HepG2 (cell line): Measurements from ENCODE around the gene BEND3. TPM values are rescaled to one million over a fixed set of nuclear protein-coding genes. Genes with fewer than 3 reads are reported as not detected.

ENCODE experiments used
- BCL3 ChIP-seq: sonication (generic); formaldehyde crosslinking; IDR thresholded peaks from 2 replicates; pipeline ENCODE4 v1.5.1; 2020; ENCODE audit warnings: mild to moderate bottlenecking, missing genetic modification reagents, moderate library complexity
- DRAP1 ChIP-seq: IDR thresholded peaks from 2 replicates; pipeline ENCODE4 v1.6.1; 2016; ENCODE audit warnings: missing genetic modification reagents, missing compliant biosample characterization
- FOXO1 ChIP-seq: sonication (generic); formaldehyde crosslinking; IDR thresholded peaks from 2 replicates; pipeline ENCODE4 v1.4.0; 2020; ENCODE audit warnings: missing genetic modification reagents
- IKZF4 ChIP-seq: sonication (generic); formaldehyde crosslinking; IDR thresholded peaks from 2 replicates; pipeline ENCODE4 v1.5.1; 2020; ENCODE audit warnings: borderline replicate concordance, mild to moderate bottlenecking, low read depth, missing genetic modification reagents; ENCODE audit errors: not compliant biosample characterization
- KLF16 ChIP-seq, 2 experiments: sonication (generic) in 1 of 2; formaldehyde crosslinking in 1 of 2; IDR thresholded peaks; 2 replicates each; pipeline versions ENCODE4 v1.6.1 to v1.8.0; 2016 to 2023; ENCODE audit warnings: missing genetic modification reagents in 2 of 2, missing compliant biosample characterization in 1 of 2
- MAFK ChIP-seq, 2 experiments: IDR thresholded peaks in 1 of 2; conservative IDR thresholded peaks in 1 of 2; 2 replicates each; pipeline ENCODE4 v1.6.1; 2011; ENCODE audit warnings: improper control_type of control experiment in 2 of 2, low read length in 2 of 2
- MYPOP ChIP-seq: sonication (generic); formaldehyde crosslinking; IDR thresholded peaks from 2 replicates; pipeline ENCODE4 v1.8.1; 2023; ENCODE audit warnings: mild to moderate bottlenecking, moderate library complexity, missing genetic modification reagents
- RXRA ChIP-seq: sonication (generic); formaldehyde crosslinking; IDR thresholded peaks from 2 replicates; pipeline ENCODE4 v1.5.1; 2020; ENCODE audit warnings: missing genetic modification reagents
- SMYD3 ChIP-seq: sonication (generic); formaldehyde crosslinking; IDR thresholded peaks from 2 replicates; pipeline ENCODE4 v1.8.1; 2023; ENCODE audit warnings: mild to moderate bottlenecking, missing genetic modification reagents
- SRSF4 ChIP-seq: fragments of 200-400 bp; formaldehyde crosslinking; IDR thresholded peaks from one replicate; pipeline ENCODE4 v1.6.1; 2018; ENCODE audit warnings: mild to moderate bottlenecking, low read depth, low read length, moderate library complexity; ENCODE audit not compliant: poor library complexity, severe bottlenecking
- UBTF ChIP-seq: sonication (generic); formaldehyde crosslinking; IDR thresholded peaks from 2 replicates; pipeline ENCODE4 v1.4.0; 2020; ENCODE audit warnings: mild to moderate bottlenecking, missing genetic modification reagents
- ZNF142 ChIP-seq: sonication (generic); formaldehyde crosslinking; IDR thresholded peaks from 2 replicates; pipeline ENCODE4 v1.4.0; 2020; ENCODE audit warnings: missing genetic modification reagents
- ZNF317 ChIP-seq: sonication (generic); formaldehyde crosslinking; IDR thresholded peaks from 2 replicates; pipeline ENCODE4 v1.5.0; 2020; ENCODE audit warnings: mild to moderate bottlenecking, missing genetic modification reagents
- ZNF768 ChIP-seq: sonication (generic); formaldehyde crosslinking; IDR thresholded peaks from 2 replicates; pipeline ENCODE4 v1.4.0; 2020; ENCODE audit warnings: missing genetic modification reagents
- ZNF841 ChIP-seq: sonication (generic); formaldehyde crosslinking; IDR thresholded peaks from 2 replicates; pipeline ENCODE4 v1.8.1; 2023; ENCODE audit warnings: missing genetic modification reagents, borderline replicate concordance
- ZSCAN29 ChIP-seq: sonication (generic); formaldehyde crosslinking; conservative IDR thresholded peaks from 2 replicates; pipeline ENCODE4 v1.4.0; 2020; ENCODE audit warnings: mild to moderate bottlenecking, missing genetic modification reagents
- polyA plus RNA-seq, 8 experiments: library from polyadenylated mRNA; depleted of rRNA in 3 of 8; stranded (reverse) in 7 of 8; unstranded in 1 of 8; fragments of >200 nt; fragmentation: Illumina TruSeq in 4 of 8; extraction: Trizol in 4 of 8; gene quantifications; 2 replicates each; pipeline versions ENCODE4 v1.2.1 to v1.2.3, GENCODE V29; 2011 to 2016; ENCODE audit warnings: low read depth in 4 of 8, missing spikeins in 1 of 8, mixed read lengths in 1 of 8; ENCODE audit not compliant: insufficient read depth in 1 of 8
- total RNA-seq, 5 experiments: library from RNA; depleted of rRNA; stranded (reverse); fragments of >200 nt; fragmentation: Illumina TruSeq; extraction: Trizol; gene quantifications; 2 replicates each; pipeline ENCODE4 v1.2.3, GENCODE V29; 2016; ENCODE audit warnings: low read depth in 1 of 5

BEND3 gene
- total and polyA plus RNA-seq, 2 of the 13 experiments (the other 11 are each of a cell fraction or from before 2014, with no cell fraction given) = 1.4 to 5.8 TPM

- TF ChIP-seq ZNF142 (0 out of 2 replicates have a peak, but pooled peaks have one; percentile 46), ZNF768 (CRISPR knock-in tag) (peak; percentile 75; the same call in 1 of the 2 replicates), RXRA (CRISPR knock-in tag) (peak; percentile 12; the same call in 1 of the 2 replicates), MYPOP (CRISPR knock-in tag) (peak; percentile 56; the same call in 1 of the 2 replicates), ZSCAN29 (no peak), ZNF317 (CRISPR knock-in tag) (no peak), DRAP1 (CRISPR knock-in tag) (no peak), FOXO1 (CRISPR knock-in tag) (peak; percentile 66; the same call in 1 of the 2 replicates), MAFK (conservative IDR thresholded peaks at IDR 0.05 in 1 of 2, IDR thresholded peaks at IDR 0.05 in 1 of 2; ENCODE audit: low read length in 2 of 2) (no peak), KLF16 (CRISPR knock-in tag; IDR thresholded peaks at IDR 0.05) (peak in 1 of 2 experiments; percentile 44; a peak in 1 of 4 replicates), SMYD3 (CRISPR knock-in tag) (no peak), IKZF4 (CRISPR knock-in tag) (no peak), ZNF841 (no peak), UBTF (CRISPR knock-in tag) (peak; percentile 98), BCL3 (peak; percentile 20; the same call in 1 of the 2 replicates), SRSF4 (no peak)
Measured at GRCh38 chr6:107114213-107114925, 946 bp downstream of the BEND3 start (continued).
